Measurements from ENCODE around the gene TPRN. TPM values are rescaled to one million over a fixed set of nuclear protein-coding genes. Genes with fewer than 3 reads are reported as not detected.

Gene TPRN
- total RNA-seq, 5 donors from 2014 or later (not counting 1 experiment from before 2014, with no cell fraction given), result 5.8 to 12.8 (median 12.1) TPM

- peak in 1 of 4 experiments; percentile 32 for ATAC-seq (replicated peaks in 1 of 4)
- Mint-ChIP-seq H3K27ac (no peak overlapping the region), H3K36me3 (no peaks in the 10 kb centered on the region), H3K4me1 (peaks cover 0 to 6% (median 2%) of the 10 kb centered on the region in 3 donors), H3K9me3 (no peaks in the 10 kb centered on the region), H3K4me3 (peak overlapping the region in 2 of 3 donors; percentile 41 to 55), H3K27me3 (peaks cover 12 to 49% of the 10 kb centered on the region in 2 donors)
- Histone ChIP-seq H3K9me3 (no peaks in the 10 kb centered on the region), H3K4me1 (ENCODE audit: control insufficient read depth in 1 of 2, extremely low read depth in 1 of 2, insufficient read depth in 2 of 2, low read length in 2 of 2) (peaks cover 2 to 13% of the 10 kb centered on the region in 2 experiments), H3K4me3 (ENCODE audit: control insufficient read depth in 1 of 2, extremely low read depth in 1 of 2, low read length in 1 of 2) (no peak overlapping the region), H3K27me3 (replicated peaks in 1 of 2; ENCODE audit: control insufficient read depth in 2 of 2, extremely low read depth in 1 of 2, insufficient read depth in 2 of 2, low read length in 1 of 2) (peaks cover 8 to 94% of the 10 kb centered on the region in 2 experiments), H3K36me3 (ENCODE audit: control insufficient read depth in 2 of 2, extremely low read depth in 1 of 2, insufficient read depth in 1 of 2, low read length in 1 of 2) (no peaks in the 10 kb centered on the region), H3K27ac (ENCODE audit: low read length) (no peak overlapping the region)
- WGBS (ENCODE audit: insufficient coverage), result 12% methylated on average over 50 of the region's 57 CpGs
- ChIA-PET CTCF (no interaction called here), POLR2A (no interaction called here)
- no peak for DNase-seq
Measured at GRCh38 chr9:137167747-137168572, 32.6 kb downstream of the TPRN start.

- Mint-ChIP-seq H3K27me3 (peaks cover 15 to 51% of the 10 kb centered on the region in 2 donors), H3K27ac (no peak overlapping the region), H3K9me3 (no peaks in the 10 kb centered on the region), H3K4me3 (no peak overlapping the region), H3K4me1 (peaks cover 0 to 7% (median 2%) of the 10 kb centered on the region in 3 donors), H3K36me3 (no peaks in the 10 kb centered on the region)
- CTCF ChIA-PET, result interaction anchor here in 1 of 2 donors (0.6 kb wide), 1 partner anchor 8 kb away, joined by 3 read pairs; no protein-coding TSS in a partner anchor
- DNase-seq, result no peak
- POLR2A ChIA-PET, result no interaction called here
- Histone ChIP-seq H3K27me3 (replicated peaks in 1 of 2; ENCODE audit: control insufficient read depth in 2 of 2, extremely low read depth in 1 of 2, insufficient read depth in 2 of 2, low read length in 1 of 2) (peaks cover 8 to 93% of the 10 kb centered on the region in 2 experiments), H3K27ac (ENCODE audit: low read length) (no peak overlapping the region), H3K9me3 (no peaks in the 10 kb centered on the region), H3K4me1 (ENCODE audit: control insufficient read depth in 1 of 2, extremely low read depth in 1 of 2, insufficient read depth in 2 of 2, low read length in 2 of 2) (peaks cover 3 to 18% of the 10 kb centered on the region in 2 experiments), H3K36me3 (ENCODE audit: control insufficient read depth in 2 of 2, extremely low read depth in 1 of 2, insufficient read depth in 1 of 2, low read length in 1 of 2) (no peaks in the 10 kb centered on the region), H3K4me3 (ENCODE audit: control insufficient read depth in 1 of 2, extremely low read depth in 1 of 2, low read length in 1 of 2) (no peak overlapping the region)
- 38% methylated on average over 30 of the region's 44 CpGs for WGBS (ENCODE audit: insufficient coverage)
- no peak for ATAC-seq (replicated peaks in 1 of 4)
Measured at GRCh38 chr9:137167277-137167746, 33.2 kb downstream of the TPRN start.

GRCh38 chr9:137166380-137167229 lies 33.9 kb downstream of the TPRN start:
- H3K27ac ChIP-seq (ENCODE audit: low read length), result no peak overlapping the region
- no peak overlapping the region for H3K4me3 Mint-ChIP-seq
- H3K4me1 ChIP-seq (ENCODE audit: control insufficient read depth in 1 of 2, extremely low read depth in 1 of 2, insufficient read depth in 2 of 2, low read length in 2 of 2), result peaks cover 3 to 23% of the 10 kb centered on the region in 2 experiments
- 72% methylated on average over 15 of the region's 22 CpGs for WGBS (ENCODE audit: insufficient coverage)
- H3K9me3 Mint-ChIP-seq, result no peaks in the 10 kb centered on the region
- no peak for DNase-seq
- ChIA-PET POLR2A (no interaction called here), CTCF (interaction anchor here in 1 of 2 donors (0.6 kb wide), 1 partner anchor 8 kb away, joined by 3 read pairs; no protein-coding TSS in a partner anchor)
- no peak overlapping the region for H3K4me3 ChIP-seq (ENCODE audit: control insufficient read depth in 1 of 2, extremely low read depth in 1 of 2, low read length in 1 of 2)
- H3K36me3 ChIP-seq (ENCODE audit: control insufficient read depth in 2 of 2, extremely low read depth in 1 of 2, insufficient read depth in 1 of 2, low read length in 1 of 2), result no peaks in the 10 kb centered on the region
- H3K9me3 ChIP-seq, result no peaks in the 10 kb centered on the region
- peaks cover 0 to 7% (median 4%) of the 10 kb centered on the region in 3 donors for H3K4me1 Mint-ChIP-seq
- no peak for ATAC-seq (replicated peaks in 1 of 4)
- H3K27ac Mint-ChIP-seq, result no peak overlapping the region
- H3K27me3 ChIP-seq (replicated peaks in 1 of 2; ENCODE audit: control insufficient read depth in 2 of 2, extremely low read depth in 1 of 2, insufficient read depth in 2 of 2, low read length in 1 of 2), result peaks cover 8 to 92% of the 10 kb centered on the region in 2 experiments
- no peaks in the 10 kb centered on the region for H3K36me3 Mint-ChIP-seq
- H3K27me3 Mint-ChIP-seq, result peaks cover 15 to 52% of the 10 kb centered on the region in 2 donors

- Histone ChIP-seq H3K4me3 (ENCODE audit: control insufficient read depth in 1 of 2, extremely low read depth in 1 of 2, low read length in 1 of 2) (no peak overlapping the region), H3K9me3 (no peaks in the 10 kb centered on the region), H3K27me3 (replicated peaks in 1 of 2; ENCODE audit: control insufficient read depth in 2 of 2, extremely low read depth in 1 of 2, insufficient read depth in 2 of 2, low read length in 1 of 2) (peaks cover 8 to 89% of the 10 kb centered on the region in 2 experiments), H3K36me3 (ENCODE audit: control insufficient read depth in 2 of 2, extremely low read depth in 1 of 2, insufficient read depth in 1 of 2, low read length in 1 of 2) (no peaks in the 10 kb centered on the region), H3K27ac (ENCODE audit: low read length) (no peak overlapping the region), H3K4me1 (ENCODE audit: control insufficient read depth in 1 of 2, extremely low read depth in 1 of 2, insufficient read depth in 2 of 2, low read length in 2 of 2) (peaks cover 3 to 23% of the 10 kb centered on the region in 2 experiments)
- H3K36me3 Mint-ChIP-seq, result no peaks in the 10 kb centered on the region
- H3K4me1 Mint-ChIP-seq, result peaks cover 0 to 7% (median 4%) of the 10 kb centered on the region in 3 donors
- ATAC-seq (replicated peaks in 1 of 4) (no peak), DNase-seq (no peak)
- POLR2A ChIA-PET, result no interaction called here
- H3K4me3 Mint-ChIP-seq, result no peak overlapping the region
- H3K27me3 Mint-ChIP-seq, result peaks cover 13 to 48% of the 10 kb centered on the region in 2 donors
- H3K27ac Mint-ChIP-seq, result no peak overlapping the region
- no peaks in the 10 kb centered on the region for H3K9me3 Mint-ChIP-seq
- WGBS (ENCODE audit: insufficient coverage), result 87% methylated on average over 27 of the region's 32 CpGs
- CTCF ChIA-PET, result no interaction called here
Measured at GRCh38 chr9:137165250-137165836, 35.2 kb downstream of the TPRN start.

DNA sequence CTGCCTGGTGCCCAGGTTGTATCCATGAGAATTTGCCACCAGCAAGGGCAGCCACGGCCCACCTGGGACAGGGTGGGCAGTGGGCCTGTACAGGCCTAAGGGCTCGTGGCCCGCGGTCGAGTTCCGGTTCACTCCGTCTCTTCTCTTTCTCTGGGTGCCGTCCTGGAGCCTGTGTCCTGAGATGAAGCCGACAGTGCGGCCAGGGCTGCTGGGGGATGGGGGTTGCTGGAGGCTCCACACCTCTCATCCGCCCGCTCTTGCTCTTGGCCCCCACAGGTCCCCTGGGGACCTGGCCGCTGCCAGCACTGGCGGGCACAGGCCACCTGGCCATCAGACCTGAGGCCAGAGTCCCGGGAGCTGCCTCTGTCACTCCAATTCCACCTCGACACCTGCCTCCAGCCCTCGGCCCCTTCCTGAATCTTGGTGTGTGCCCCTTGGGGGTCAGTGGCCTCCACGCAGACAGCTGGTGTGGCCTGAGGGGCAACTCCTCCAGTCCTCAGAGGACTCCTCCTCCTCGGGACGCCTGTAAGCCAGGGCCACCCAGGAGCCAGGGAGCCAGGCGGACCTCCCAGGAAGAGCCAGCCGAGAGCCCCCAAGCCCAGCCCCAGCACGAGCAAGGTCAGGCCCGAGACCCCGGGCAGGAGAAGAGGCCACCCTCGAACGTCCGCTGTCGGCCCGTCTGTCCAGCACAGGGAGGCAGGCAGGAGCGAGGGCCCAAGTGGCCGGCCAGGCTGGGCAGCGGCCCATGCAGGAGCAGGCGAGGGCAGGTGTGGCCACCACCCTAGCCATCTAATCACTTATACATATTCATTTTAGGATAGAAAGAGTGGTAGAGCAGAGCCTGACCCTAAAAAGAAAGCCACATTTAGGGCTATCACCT lies 35.9 kb downstream of the TPRN start:
- DNase-seq, result no peak
- POLR2A ChIA-PET, result no interaction called here
- no peak for ATAC-seq (replicated peaks in 1 of 4)
- Mint-ChIP-seq H3K27me3 (peaks cover 15 to 50% of the 10 kb centered on the region in 2 donors), H3K4me1 (peaks cover 0 to 10% (median 4%) of the 10 kb centered on the region in 3 donors), H3K27ac (no peak overlapping the region), H3K36me3 (no peaks in the 10 kb centered on the region), H3K4me3 (no peak overlapping the region), H3K9me3 (no peaks in the 10 kb centered on the region)
- 89% methylated on average over 21 of the region's 34 CpGs for WGBS (ENCODE audit: insufficient coverage)
- Histone ChIP-seq H3K4me3 (ENCODE audit: control insufficient read depth in 1 of 2, extremely low read depth in 1 of 2, low read length in 1 of 2) (no peak overlapping the region), H3K27ac (ENCODE audit: low read length) (no peak overlapping the region), H3K9me3 (no peaks in the 10 kb centered on the region), H3K27me3 (replicated peaks in 1 of 2; ENCODE audit: control insufficient read depth in 2 of 2, extremely low read depth in 1 of 2, insufficient read depth in 2 of 2, low read length in 1 of 2) (peaks cover 8 to 89% of the 10 kb centered on the region in 2 experiments), H3K4me1 (ENCODE audit: control insufficient read depth in 1 of 2, extremely low read depth in 1 of 2, insufficient read depth in 2 of 2, low read length in 2 of 2) (peaks cover 3 to 23% of the 10 kb centered on the region in 2 experiments), H3K36me3 (ENCODE audit: control insufficient read depth in 2 of 2, extremely low read depth in 1 of 2, insufficient read depth in 1 of 2, low read length in 1 of 2) (no peaks in the 10 kb centered on the region)
- CTCF ChIA-PET, result no interaction called here

Measured in T-cell (primary cell).